ENCODE data around the gene ACTN4.

The ACTN4 gene

GRCh38 chr19:38693380-38694223 is 46.2 kb downstream of the ACTN4 start:
- no peak for DNase-seq (ENCODE audit: low read depth in 2 of 3, low spot score in 2 of 3)

GRCh38 chr19:38695317-38695683 is 47.9 kb downstream of the ACTN4 start:
- DNase-seq (ENCODE audit: low read depth in 2 of 3, low spot score in 2 of 3): no peak

GRCh38 chr19:38695832-38696728 is 48.6 kb downstream of the ACTN4 start:
- no peak for DNase-seq (ENCODE audit: low read depth in 2 of 3, low spot score in 2 of 3)

GRCh38 chr19:38696729-38697055 is 49.2 kb downstream of the ACTN4 start:
- no peak for DNase-seq (ENCODE audit: low read depth in 2 of 3, low spot score in 2 of 3)

GRCh38 chr19:38697197-38697596 is 49.7 kb downstream of the ACTN4 start:
- no peak for DNase-seq (ENCODE audit: low read depth in 2 of 3, low spot score in 2 of 3)

GRCh38 chr19:38697641-38698071 is 50.2 kb downstream of the ACTN4 start:
- DNase-seq (ENCODE audit: low read depth in 2 of 3, low spot score in 2 of 3): no peak

GRCh38 chr19:38698225-38699026 is 51.0 kb downstream of the ACTN4 start:
- no peak for DNase-seq (ENCODE audit: low read depth in 2 of 3, low spot score in 2 of 3)

GRCh38 chr19:38699027-38699346 is 51.5 kb downstream of the ACTN4 start:
- DNase-seq (ENCODE audit: low read depth in 2 of 3, low spot score in 2 of 3): no peak

GRCh38 chr19:38699647-38700349 is 52.3 kb downstream of the ACTN4 start:
- DNase-seq (ENCODE audit: low read depth in 2 of 3, low spot score in 2 of 3): no peak

- DNase-seq (ENCODE audit: low read depth in 2 of 3, low spot score in 2 of 3): no peak
Observed at GRCh38 chr19:38700350-38700901, 53.0 kb downstream of the ACTN4 start.

- DNase-seq (ENCODE audit: low read depth in 2 of 3, low spot score in 2 of 3): no peak
Observed at GRCh38 chr19:38700902-38701454, 53.5 kb downstream of the ACTN4 start.

GRCh38 chr19:38701455-38702063 is 54.1 kb downstream of the ACTN4 start:
- DNase-seq (ENCODE audit: low read depth in 2 of 3, low spot score in 2 of 3): no peak

- no peak for DNase-seq (ENCODE audit: low read depth in 2 of 3, low spot score in 2 of 3)
Observed at GRCh38 chr19:38702278-38702677, 54.8 kb downstream of the ACTN4 start.

- DNase-seq (ENCODE audit: low read depth in 2 of 3, low spot score in 2 of 3): no peak
Observed at GRCh38 chr19:38703509-38703908, 56.1 kb downstream of the ACTN4 start.

GRCh38 chr19:38704488-38705026 is 57.1 kb downstream of the ACTN4 start:
- DNase-seq (ENCODE audit: low read depth in 2 of 3, low spot score in 2 of 3): no peak

GRCh38 chr19:38705197-38706019 is 58.0 kb downstream of the ACTN4 start:
- DNase-seq (ENCODE audit: low read depth in 2 of 3, low spot score in 2 of 3): no peak

- no peak for DNase-seq (ENCODE audit: low read depth in 2 of 3, low spot score in 2 of 3)
Observed at GRCh38 chr19:38706792-38707511, 59.5 kb downstream of the ACTN4 start.

- no peak for DNase-seq (ENCODE audit: low read depth in 2 of 3, low spot score in 2 of 3)
Observed at GRCh38 chr19:38707512-38708114, 60.2 kb downstream of the ACTN4 start.

Measured in activated CD8-positive, alpha-beta memory T cell treated with anti-CD3 and anti-CD28 coated beads for 48 hours (primary cell).